ENCODE data around the gene DDN.
A peak's percentile ranks its signal among the peaks of the same experiment; 100 is the strongest.

DDN gene

DNA sequence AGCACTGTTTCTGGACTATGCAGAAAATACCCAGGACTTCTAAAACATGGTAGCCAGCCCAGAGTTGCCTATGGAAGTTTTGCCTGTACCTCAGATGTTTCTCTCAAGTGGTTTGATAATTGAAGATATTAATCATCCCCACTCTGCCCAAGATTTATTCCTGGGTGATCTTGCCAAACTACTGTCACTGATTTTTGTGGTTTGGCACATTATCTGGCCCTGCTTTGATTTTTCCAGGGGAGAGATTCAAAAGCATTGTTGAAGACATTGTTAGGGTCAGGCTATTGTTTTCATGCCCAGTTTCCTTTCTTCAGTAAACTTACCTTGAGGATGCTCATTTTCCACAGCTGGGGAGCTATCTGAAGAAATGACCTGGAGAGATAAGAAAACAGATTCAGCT is 13.6 kb upstream of the DDN start:
- DNase-seq: no peak

DNA sequence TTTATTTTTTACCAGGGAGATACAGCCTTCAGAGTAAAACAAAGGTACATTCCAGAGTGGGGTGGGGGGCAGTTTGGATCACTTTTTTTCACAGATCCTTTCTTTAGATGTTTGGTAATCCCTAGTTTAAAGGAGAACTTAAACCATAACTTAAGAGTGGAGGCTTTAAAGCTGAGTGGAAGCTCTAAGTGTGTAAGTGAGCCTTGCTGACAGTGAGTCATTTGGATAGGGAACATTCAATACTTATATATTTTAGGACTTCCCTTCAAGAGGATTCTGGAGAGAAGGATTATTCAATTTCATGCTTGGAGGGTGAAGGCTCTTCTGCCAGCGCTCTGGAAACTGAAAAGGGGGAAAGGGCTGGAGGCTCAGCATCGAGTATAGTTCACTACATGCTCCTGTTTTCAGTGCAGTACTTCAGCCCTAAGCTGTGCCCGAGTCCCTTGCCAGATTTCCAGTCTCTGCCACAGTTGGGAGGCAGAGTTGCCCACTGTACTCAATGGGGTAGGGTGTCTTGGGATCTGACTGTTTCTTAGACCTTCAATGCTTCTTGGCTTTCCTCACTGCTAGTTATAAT is 11.0 kb upstream of the DDN start:
- DNase-seq: no peak

DNA sequence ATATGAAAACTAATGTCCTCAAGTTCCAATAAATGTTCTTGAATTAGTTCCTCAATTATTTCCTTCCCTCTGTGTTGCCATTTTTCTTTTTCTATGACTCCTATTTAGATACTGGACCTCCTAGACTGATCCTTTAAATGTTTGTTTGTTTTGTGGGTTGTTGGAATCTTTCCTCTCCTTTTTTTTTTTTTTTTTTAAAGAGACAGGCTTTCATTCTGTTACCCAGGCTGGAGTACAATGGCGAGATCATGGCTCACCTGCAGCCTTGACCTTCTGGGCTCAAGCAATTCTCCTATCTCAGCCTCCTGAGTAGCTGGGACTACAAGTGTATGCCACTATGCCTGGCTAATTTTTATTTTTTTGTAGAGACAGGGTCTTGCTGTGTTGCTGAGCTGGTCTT is 9.8 kb upstream of the DDN start:
- no peak for DNase-seq

DNA sequence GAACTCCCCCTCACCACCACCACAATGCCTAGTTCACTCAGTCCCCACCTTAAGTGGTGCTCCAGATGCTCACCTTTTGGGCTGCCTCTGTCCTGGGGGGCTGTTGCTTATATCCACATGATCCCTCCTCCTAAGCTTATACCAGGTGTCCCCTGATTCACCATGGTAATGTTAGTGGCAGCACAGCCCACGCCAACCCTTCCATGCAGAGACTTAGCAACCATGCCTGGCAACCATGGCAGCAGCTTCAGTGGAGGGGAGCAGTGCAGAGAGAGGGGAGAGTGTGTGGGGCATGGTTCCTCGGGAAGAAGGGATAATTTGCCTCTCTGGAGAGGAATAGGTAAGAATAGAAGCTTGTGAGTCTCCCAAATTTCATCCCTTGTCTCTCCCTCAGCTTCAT is 1.2 kb upstream of the DDN start:
- no peak for DNase-seq

DNA sequence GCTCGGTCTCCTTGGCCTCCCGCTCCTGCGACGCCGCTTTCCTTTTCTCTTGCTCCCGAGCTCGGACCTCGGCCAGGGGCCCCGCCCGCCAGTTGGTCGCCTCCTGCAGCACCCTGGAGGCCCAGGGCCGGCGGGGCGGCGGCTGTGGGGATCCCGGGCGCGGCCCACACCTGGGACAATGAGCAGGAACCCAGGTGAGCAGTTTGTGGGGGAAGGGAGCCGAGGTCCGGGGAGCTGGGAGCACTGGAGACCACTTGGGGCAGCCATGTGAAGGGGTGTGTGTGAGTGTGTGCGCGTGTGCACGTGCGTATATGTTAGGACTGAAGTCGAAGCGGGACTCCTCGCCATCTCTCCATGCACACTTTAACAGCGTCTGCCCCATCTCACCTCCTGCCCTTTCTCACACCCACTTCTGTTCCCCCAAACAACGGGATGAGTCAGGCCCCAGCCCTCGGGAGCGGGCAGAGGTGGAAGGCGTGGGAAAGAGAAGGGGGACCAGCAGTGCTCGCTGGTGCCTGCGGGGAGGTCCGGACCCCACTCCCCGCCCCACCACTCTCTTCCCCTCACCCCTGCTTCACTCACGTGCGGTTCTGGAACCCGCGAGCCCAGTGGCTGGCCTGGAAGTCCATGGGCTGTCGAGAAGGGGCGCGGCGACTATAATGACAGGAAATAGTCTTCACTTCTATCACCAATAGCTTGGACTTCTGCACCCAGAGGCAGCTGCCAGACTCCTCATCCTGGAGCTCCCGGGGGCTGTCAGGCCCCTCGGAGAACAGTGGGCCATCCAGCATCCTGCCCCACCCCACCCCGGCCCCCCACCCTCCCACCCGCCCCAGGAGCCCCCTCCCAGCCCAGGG is 450 bp downstream of the DDN start:
- DNase-seq: peak in 1 of 2 experiments; percentile 49

DNA sequence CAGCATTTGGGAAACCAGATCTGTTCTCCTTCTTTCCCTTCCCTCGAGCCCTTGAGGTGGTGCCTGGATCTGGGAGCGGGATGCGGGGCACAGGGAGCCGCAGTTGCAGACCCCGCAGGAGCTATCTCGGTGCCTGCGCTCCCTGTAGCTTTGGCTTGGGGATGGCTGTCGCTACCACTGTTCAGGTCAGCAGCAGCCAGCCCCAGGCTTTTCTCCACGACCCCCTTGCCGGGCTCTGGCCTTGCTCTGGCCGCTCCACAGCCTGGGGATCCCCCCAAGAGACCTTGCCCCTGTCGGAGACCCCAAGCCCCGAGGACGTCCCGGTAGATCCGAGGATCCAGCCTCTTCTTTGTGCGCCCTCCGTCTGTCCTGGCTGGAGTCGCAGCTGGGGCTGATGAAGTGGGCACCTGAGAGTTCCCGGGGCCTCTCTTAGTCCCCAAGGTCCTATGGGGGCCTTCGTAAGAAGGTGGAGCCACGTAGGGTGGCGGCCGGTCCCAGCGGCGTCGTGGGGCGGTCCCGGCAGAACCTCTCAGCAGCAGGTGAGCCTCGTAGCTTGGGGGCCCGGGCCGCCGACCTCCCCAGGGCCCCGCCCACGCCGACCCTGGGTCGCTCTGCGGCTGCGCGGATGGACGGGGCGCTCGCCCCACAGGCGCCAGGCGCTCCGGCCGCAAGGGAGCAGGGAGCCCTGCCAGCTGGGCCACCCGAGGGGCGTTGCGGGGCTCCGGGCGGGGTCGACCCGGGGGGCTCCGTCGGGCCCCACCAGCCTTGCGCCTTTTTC is 1.3 kb downstream of the DDN start:
- DNase-seq: peak in 1 of 2 experiments; percentile 67

DNA sequence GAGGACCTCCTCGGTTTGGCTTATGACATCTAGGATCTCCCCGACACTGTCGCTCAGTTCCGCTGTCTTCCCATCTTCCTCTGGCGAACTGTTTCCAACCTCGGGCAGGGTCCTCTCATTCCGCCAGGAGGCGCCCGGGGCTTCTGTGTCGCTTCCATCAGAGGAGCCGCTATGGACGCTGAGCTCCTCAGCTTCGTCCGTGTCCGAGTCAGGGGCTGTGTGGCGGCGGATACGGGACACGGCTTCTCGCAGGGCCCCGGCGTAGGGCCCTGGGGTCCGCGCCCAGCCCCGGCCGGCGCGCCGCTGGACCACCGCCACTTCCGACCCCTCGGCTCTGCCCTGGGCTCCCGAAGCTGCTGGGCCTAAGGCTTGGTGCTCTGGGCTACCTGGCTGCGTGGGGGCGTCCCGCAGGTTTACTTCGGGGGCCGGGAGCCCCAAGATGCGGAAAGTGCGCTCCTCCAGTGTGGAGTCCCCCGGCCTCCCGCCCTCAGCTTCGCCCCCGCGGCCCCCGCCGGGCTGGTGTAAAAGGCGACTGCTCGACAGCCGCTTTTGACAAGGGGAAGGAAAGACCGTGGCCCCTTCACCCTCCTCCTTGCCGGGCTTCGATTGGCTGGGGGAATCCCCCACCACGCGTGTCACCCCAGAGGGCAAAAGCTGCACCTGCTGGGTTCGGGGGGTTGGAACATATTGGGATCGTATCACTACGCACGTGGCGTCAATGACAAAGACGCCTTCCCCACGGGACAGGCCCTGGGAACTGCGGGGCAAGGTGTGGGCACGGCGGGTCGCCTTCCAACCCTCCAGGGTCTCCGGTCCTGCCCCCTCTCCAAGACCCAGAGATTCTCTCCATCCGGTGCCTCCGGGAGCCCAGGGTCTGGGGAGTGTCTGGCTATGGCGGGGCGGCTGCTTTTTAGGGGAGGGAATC is 2.1 kb downstream of the DDN start:
- DNase-seq: peak; percentile 62 to 94

DNA sequence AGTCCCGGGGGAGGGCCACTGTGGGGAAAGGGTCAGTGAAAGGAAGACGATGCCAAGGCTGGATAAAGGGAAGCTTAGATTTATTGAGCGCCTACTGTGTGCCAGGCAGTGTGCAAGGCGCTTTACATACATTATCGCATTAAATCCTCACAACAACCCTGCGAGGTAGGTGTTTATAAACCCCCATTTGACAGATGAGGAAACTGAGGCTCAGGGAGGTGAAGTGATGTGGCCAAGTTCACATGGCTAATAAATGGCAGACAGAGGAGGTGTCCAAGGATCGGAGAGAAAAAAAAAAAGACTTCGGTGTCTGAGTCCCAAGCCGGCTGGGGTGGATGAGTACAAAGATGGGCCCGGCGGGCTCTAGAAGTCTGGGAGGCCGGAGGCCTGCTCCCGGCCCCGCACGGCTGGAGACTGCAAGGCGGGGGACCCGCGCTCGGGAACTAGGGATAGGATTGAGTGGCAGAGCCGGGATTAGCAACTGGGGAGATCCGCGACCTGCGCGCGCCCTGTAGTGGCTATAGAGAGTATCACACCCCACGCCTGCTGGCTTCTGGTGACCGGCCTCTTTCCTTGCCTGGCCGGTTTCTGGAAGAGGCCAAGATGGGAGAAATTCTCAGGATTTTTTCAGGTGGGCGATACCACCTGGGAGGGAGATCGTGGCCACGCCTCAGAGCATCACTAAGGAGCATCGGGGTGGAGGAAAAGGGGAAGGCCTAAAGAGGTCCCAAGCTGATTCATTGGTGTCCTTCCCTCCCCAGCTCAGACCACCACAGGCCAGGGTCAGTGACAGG is 3.9 kb downstream of the DDN start:
- DNase-seq: peak; percentile 51 to 90

DNA sequence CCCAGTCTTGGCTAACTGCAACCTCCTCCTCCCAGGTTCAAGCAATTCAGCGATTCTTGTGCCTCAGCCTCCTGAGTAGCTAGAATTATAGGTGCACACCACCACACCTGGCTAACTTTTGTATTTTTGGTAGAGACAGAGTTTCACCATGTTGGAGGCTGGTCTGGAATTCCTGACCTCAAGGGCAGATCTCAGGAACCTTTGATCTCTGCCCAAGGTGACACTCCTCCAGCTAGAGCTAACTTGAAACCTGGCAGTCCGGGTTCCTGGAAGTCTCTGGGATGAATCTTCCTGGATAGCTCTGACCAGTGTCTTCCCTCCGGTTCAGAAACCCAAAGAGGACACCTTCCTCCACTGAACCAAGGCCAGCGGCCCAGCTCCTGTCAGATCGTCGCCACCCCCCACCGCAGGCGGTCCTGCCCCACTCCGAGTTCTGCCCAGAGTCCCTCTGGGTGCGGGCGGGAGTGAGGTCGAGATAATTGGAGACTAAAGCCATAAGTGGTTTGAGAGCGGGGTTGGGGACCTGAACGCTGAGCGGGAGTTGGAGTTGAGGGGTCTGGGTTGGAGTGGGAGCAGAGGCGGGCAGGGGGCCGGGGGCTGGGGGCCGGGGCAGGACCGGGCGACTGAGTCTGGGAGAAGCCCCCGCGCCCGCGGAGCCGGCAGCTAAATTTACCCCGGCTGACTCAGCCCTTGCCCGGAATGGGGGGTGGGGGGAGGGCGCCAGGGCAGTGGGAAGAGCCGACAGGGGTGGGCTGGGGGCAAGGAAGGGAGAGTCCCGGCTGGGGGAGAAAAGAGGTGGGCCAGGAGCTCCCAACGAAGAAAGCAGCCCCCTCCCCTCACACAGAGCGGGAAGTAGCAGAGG is 4.7 kb downstream of the DDN start:
- DNase-seq: no peak

DNA sequence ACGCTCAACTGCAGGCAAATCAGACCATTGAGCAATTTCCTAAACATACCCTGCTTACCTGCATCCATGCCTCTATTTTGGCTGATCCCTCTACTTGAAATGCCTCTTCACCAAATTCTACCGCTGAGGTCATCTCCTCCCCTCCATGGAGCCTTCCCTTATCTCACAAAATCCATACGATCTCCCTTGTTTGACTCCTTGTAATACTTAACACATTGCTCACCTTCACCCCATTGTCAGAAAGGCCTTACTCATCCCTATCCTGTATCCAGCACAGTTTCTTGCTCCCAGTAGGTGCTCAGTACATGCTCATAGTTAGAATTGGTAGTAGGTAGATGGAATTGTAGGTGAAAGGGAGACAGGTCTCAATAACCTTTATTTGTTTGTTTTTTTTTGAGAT is 5.4 kb downstream of the DDN start:
- no peak for DNase-seq

DNA sequence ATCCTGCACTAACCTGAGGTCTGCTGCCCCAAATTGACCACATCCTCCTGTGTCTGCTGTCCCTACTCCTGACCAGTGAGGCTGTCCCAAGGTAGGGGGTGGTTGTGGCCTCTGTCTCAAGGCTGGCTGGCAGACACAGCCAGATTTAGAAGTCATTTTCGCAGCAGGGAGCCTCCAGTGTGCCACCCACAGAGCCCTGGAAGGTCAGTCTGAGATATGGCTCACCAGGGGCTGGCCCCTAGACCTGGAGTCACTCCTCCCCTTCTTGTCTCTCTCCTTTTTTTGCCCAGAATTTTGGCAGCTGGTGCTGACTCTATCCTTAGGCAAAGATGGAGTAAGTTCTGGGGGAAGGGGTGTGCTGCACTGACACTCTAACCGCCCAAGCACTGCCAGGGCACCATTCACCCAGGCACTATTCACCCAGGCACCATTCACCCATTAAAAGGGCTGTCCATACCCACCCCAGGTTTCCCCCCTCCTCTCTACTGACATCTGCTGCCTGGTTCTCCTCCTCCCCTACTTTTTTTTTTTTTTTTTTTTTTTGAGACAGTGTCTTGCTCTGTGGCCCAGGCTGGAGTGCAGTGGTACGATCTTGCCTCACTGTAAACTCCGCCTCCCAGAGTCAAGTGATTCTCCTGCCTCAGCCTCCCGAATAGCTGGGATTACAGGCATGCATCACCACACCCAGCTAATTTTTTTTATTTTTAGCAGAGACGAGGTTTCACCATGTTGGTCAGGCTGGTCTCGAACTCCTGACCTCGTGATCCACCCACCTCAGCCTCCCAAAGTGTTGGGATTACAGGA is 7.7 kb downstream of the DDN start:
- no peak for DNase-seq

DNA sequence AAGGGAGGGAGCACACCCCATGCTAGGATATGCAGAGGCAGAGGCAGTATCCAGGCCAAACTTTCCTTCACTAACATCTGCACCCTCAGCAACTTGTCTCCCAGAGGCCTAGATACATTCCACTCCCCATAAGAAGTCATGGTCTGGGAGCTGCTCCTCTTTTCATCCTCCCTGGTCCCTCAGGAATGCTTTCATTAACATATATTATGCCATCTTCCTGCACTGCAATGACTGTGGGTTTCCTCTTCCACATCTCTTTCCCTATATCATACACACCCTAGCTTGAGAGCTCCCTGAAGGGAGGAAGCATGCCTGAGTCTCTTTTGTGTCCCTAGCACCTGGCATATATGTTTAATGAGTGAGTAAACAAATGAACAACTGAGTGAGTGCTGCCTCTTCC is 8.6 kb downstream of the DDN start:
- peak in 1 of 2 experiments; percentile 36 for DNase-seq

DNA sequence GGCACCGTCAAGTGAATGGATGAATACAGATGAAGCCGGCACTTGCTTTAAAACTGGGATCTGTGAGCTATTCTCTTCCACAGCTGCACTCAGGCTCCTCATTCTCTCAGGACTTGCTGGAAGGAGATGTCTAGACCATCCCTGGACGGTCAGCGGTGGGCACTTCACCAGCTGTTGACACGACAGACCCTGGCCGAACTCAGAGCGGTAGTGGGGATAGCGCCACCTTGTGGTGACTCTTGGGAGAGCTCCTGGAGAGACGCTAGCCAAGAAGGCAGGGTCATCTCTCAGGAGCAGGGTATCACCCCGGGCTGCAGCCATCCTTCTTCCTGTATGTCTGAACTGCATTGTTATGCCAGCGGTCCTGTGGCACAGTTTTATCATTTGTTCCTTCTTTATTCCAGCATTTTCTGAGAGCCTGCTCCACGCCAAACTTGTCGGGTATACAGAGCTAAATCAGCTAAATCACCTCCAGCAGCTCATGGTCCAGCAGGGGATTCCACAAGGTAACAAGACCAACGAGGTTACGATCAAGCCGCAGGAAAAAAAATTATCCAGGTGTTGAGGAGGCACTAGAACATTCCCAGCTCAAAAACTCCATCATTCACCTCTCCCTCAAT is 11.0 kb downstream of the DDN start:
- peak in 1 of 2 experiments; percentile 57 for DNase-seq

DNA sequence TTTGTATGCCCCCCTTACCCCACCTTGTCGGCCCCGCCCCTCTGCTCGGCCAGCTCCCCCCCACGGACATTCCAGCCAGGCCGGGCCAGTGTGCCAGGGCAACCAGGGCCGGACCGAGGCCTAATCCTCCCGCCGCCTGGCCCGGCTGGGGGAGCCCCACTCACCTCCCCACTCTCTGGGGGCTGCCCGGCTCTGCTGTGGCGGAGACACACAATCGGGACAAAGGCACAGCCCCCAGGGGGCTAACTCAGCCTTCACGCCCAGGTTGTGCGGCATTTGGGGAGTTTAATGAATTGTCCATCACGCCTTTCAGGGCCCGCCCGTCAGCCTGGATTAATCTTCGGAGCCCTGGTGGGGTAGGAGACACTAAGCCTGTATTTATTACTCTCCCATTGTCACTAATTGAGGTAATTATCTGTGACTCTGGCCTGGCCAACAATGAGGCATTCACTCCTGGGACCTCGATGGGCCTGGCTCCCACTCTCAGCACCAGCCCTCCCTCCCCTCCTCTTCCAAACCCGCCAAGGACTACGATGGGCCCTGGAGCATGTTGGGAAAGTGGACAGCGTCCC is 12.4 kb downstream of the DDN start:
- DNase-seq: no peak

DNA sequence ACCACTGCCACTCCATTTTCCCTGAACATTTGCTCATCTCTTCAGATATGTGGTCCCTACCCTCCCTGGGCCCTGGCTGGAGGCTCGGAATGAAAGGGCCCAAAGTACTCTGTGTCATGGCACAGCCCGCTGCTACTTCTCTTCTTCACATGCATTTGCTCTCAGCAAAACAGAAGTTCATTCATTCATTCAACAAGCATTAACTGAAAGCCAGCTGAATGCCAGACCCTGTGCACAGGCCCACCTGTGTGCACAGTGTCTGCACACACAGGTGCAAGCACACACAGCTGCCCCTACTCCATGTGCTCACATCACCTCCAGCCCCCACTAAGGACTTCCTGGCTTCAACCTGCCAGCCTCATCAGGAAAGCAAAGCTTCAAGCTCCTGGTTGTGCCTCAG is 13.3 kb downstream of the DDN start:
- no peak for DNase-seq

DNA sequence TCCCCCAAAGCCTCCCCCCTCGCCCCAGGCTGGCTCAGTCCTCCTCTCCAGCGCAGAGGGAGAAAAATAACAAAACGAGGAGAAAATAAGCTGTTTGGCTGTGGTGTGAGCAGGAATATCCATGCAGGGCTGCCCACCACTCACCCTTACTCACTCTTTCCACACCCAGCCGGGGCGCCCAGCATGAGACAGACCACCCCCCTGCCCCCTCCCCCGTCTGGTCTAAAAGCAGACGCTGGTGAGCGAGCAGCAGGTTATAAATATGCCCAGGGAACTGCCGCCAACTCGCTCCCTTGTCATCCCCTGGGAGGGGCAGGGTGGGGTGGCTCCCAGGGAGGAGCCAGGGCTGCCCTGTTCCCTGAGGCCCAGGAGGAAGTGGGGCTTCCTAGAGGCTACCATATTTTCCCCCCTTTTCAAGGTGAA is 13.7 kb downstream of the DDN start:
- no peak for DNase-seq

DNA sequence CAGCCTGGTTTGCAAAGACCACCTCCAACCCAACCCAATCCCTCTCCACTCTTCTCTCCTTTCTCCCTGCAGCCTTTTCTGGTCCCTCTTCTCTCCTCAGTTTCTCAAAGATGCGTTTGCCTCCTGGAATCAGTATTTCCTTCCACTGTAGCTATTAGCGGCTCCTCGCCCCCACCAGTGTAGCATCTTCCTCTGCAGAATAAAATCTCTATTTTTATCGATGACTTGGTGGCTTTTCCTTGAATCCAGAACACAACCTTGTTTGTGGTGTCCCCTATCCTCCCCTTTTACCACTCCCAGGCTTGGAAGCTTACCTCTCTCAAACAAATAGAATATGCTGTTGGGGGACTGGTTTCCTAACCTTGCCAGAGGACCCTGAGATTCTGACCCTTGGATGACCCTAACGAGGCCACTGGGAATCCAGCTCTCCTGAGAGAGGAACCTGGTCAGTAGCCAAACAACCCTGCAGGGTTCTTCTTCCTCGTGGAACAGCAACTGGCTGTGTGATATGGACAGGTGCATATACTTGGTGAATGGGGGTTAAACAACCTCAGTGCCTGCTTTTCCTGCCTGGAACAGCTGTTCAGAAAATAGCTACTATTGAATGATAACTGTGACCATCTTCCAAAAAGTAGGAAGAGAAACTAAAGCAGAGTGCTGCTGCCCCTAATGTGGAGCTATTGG is 16.6 kb downstream of the DDN start:
- no peak for DNase-seq

DNA sequence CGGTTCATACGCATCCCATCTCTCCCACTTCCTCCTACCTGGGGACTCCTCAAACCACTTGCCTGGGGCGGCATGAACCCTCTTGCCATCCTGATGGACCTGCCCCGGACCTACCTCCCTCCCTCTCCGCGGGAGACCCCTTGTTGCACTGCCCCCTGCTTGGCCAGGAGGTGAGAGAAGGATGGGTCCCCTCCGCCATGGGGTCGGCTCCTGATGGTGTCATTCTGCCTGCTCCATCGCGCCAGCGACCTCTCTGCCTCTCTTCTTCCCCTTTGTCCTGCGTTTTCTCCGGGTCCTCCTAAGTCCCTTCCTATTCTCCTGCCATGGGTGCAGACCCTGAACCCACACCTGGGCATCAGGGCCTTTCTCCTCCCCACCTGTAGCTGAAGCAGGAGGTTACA is 17.4 kb downstream of the DDN start:
- DNase-seq: no peak

All from NCI-H526 (cell line).